SK-MEL-5 (cell line): ENCODE results near the gene SLC39A3. TPM values are rescaled to one million over a fixed set of nuclear protein-coding genes. Genes with fewer than 3 reads are reported as not detected.

Experiments
- DNase-seq: peaks from one replicate; pipeline ENCODE4 v3.0.0-alpha.2; 2016; ENCODE audit warnings: low read depth, low spot score
- in situ Hi-C: cut with HindIII; loops from 2 replicates; pipeline ENCODE4 v1.10.0; 2016; ENCODE audit warnings: low sequenced_read_pairs, high pct_unique_total_duplicates, low pct_unique_long_range_greater_than_20kb
- total RNA-seq: library from RNA; depleted of rRNA; stranded (reverse); fragments of >200 nt; shearing (Covaris generic); gene quantifications from 2 replicates; pipeline ENCODE4 v1.2.3, GENCODE V29; 2014

SLC39A3 gene
- total RNA-seq, 1 experiment from 2014 or later = 48.6 TPM

GRCh38 chr19:2771786-2772674 lies 32.2 kb upstream of the SLC39A3 start:
- no peak for DNase-seq
- in situ Hi-C loops = no loop called here

GRCh38 chr19:2770055-2771013 lies 30.5 kb upstream of the SLC39A3 start:
- no peak for DNase-seq
- in situ Hi-C loops = no loop called here

DNA sequence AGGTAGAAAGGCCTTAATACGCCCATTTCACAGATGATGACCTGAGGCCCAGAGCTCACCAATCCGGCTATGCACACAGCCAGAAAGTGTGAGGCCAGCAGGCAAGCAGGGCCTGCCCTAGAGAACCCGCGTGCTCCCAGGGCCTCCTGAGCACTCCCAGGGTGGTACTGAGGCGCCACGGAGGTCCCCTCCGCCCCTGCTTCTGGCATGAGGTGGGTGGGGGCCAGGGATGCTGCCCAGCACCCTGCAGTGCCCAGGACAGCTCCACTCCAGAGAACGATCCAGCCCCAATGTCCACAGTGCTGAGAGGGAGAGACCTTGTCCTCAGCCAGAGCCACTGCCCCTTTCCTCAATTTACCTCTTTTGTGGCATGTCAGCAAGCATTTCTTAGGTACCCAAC lies 29.4 kb upstream of the SLC39A3 start:
- in situ Hi-C loops = no loop called here
- no peak for DNase-seq

- DNase-seq = no peak
- in situ Hi-C loops = no loop called here
These were observed 28.7 kb upstream of the SLC39A3 start for GRCh38 chr19:2768365-2769132.

- in situ Hi-C loops = no loop called here
These were observed 27.9 kb upstream of the SLC39A3 start for GRCh38 chr19:2767688-2768087.

GRCh38 chr19:2766594-2767372 lies 27.0 kb upstream of the SLC39A3 start:
- DNase-seq = no peak
- in situ Hi-C loops = no loop called here

More at GRCh38 chr19:2767688-2768087, 27.9 kb upstream of the SLC39A3 start:
- DNase-seq = no peak

- no peak for DNase-seq
- in situ Hi-C loops = no loop called here
These were observed 25.6 kb upstream of the SLC39A3 start for GRCh38 chr19:2765376-2765775.

DNA sequence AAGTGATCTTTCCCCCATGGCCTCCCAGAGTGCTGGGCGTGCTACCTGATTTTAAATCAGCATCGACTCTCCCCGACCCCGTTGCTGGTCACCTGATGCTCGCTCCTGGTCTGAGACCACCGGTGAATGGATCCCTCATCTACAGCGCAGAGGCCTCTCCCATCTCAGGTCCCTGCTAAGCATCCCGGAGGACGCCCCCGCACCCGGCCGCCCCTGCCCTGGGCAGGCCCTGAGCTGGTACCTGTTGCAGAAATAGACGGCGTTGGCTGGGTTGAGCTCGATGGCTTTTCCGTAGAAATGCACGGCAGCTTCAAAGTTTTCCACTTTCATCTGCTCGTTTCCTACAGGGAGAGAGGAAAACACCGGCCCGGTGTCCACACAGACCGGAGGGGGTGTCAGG lies 25.1 kb upstream of the SLC39A3 start:
- no peak for DNase-seq
- in situ Hi-C loops = no loop called here

DNA sequence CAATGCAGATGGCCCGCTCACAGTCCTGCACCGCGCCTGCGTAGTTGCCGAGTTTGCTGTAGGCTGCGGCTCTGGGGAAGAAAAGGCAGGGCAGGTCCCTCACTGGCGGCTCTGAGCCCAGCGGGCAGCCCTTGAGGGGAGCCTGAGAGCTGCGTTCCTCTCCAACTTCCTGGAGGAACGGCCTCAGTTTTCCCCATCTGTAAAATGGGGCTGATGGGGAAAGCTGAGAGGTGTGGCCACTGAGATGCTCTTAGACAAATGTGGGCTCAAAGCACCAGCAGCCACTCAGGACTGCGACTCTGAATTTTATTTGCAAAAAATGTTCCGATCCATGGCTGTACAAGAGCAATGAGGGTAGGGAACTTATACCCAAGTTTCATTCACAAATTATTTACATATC lies 23.9 kb upstream of the SLC39A3 start:
- in situ Hi-C loops = no loop called here
- DNase-seq = no peak

GRCh38 chr19:2762783-2763496 lies 23.1 kb upstream of the SLC39A3 start:
- DNase-seq = no peak
- in situ Hi-C loops = no loop called here

GRCh38 chr19:2761876-2762782 lies 22.3 kb upstream of the SLC39A3 start:
- DNase-seq = no peak
- in situ Hi-C loops = no loop called here

DNA sequence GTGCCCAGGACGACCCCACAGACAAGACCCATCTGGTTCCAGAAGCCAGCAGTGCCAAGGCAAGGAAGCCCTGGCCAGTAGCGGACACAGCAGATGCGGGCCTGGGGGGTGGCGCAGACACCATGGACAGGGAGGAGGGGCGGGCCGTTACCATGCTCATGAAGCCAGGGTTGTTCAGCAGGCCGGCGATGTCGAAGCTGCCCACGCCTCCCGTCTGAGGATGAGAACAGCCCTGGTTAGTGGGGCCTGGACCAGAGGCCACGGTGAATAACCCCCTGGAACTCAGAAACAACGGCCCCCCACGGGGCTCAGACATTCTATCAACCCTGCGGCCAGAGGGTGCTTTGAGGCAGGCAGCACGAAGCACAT lies 21.5 kb upstream of the SLC39A3 start:
- in situ Hi-C loops = no loop called here
- no peak for DNase-seq

DNA sequence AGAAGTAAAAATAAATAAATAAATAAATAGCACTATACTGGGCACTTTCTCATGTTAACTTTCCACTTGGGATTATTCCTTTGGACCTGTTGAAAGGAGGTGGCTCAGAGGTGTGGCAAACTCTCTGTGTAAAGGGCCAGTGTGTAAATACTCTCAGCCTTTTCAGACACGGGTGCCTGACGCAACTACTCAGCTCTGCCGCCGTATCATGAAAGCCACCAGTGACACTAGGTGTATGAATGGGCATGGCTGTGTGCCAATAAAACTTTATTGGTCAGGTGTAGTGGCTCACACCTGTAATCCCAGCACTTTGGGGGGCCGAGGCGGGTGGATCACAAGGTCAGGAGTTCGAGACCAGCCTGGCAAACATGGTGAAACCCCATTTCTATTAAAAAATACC lies 20.1 kb upstream of the SLC39A3 start:
- in situ Hi-C loops = no loop called here
- DNase-seq = no peak

DNA sequence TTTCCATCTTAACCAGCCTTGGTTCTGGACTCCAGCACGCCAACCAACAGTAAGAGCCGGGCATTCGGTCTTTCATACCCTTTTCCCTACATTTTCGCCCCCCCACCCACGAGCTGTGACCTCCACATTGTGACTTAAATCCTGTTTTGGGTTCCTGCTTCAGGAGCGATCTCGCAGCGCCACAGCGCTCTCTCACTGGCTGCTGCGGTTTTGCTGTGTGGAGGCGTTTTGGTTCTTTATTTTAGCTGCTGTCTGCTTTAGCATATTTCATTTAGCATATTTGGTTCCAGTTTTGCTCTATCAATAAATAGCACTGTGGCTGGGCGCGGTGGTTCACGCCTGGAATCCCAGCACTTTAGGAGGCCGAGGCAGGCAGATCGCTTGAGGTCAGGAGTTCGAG lies 19.5 kb upstream of the SLC39A3 start:
- DNase-seq = no peak
- in situ Hi-C loops = no loop called here

GRCh38 chr19:2758601-2759313 lies 18.9 kb upstream of the SLC39A3 start:
- no peak for DNase-seq
- in situ Hi-C loops = no loop called here
